SH-SY5Y (cell line): ENCODE results near the gene ITGA5.

Experiments
- GATA2 ChIP-seq: IDR thresholded peaks from 2 replicates; pipeline ENCODE4 v1.6.1; 2011; ENCODE audit warnings: mild to moderate bottlenecking, low read depth, low read length
- GATA3 ChIP-seq: IDR thresholded peaks from 2 replicates; pipeline ENCODE4 v1.6.1; 2011; ENCODE audit warnings: low read depth, mild to moderate bottlenecking, low read length, moderate library complexity

DNA sequence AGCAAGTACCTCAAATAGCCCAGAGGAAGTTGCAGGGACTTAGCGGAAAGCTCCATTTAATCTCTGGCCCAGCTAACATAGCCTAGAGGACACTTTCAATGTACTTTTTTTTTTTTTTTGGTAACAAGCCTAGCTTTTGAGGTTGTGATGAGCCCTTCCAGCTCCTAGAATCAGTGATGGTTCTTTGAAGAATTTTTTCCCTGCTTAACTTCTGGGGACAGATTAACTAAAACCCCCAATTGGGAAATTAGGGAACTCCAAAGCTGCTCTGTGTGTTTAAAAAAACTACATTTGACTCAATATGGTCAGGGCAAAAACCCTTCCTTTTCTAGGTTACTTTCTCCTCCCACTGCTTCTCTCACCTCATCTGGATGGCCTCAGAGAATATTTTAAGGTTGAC is 23.9 kb upstream of the ITGA5 start:
- TF ChIP-seq GATA2 (no peak), GATA3 (no peak)
